ENCODE measurements around the gene TLR3.

The TLR3 gene

DNA sequence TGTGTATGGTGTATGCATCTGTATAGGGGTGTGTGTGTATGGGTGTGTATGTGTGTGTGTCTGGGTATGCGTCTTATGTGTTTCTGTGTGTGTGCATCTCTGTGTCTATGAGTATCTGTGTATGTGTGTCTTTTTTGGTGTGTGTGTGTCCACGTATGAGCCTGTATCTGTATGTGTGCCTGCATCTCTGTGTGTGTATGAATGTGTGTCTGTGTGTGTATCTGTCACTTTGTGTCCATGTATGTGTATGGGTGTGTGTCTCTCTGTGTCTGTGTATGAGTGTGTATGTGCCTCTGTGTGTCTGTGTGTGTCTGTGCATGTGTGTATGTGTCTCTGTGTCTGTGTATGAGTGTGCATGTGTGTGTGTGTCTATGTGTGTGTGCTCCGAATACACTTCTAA, 59.9 kb downstream of the TLR3 start:
- TF ChIP-seq, protein P1, sequence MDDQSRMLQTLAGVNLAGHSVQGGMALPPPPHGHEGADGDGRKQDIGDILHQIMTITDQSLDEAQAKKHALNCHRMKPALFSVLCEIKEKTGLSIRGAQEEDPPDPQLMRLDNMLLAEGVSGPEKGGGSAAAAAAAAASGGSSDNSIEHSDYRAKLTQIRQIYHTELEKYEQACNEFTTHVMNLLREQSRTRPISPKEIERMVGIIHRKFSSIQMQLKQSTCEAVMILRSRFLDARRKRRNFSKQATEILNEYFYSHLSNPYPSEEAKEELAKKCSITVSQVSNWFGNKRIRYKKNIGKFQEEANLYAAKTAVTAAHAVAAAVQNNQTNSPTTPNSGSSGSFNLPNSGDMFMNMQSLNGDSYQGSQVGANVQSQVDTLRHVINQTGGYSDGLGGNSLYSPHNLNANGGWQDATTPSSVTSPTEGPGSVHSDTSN (CRISPR knock-in tag; IDR thresholded peaks at IDR 0.05) = no peak
- no peak for TF ChIP-seq ZNF830 (tag by site-specific recombination; IDR thresholded peaks at IDR 0.05; ENCODE audit: low read depth)
- TF ChIP-seq ZSCAN16 (tag by site-specific recombination; IDR thresholded peaks at IDR 0.05) = no peak
- TF ChIP-seq, protein P2, sequence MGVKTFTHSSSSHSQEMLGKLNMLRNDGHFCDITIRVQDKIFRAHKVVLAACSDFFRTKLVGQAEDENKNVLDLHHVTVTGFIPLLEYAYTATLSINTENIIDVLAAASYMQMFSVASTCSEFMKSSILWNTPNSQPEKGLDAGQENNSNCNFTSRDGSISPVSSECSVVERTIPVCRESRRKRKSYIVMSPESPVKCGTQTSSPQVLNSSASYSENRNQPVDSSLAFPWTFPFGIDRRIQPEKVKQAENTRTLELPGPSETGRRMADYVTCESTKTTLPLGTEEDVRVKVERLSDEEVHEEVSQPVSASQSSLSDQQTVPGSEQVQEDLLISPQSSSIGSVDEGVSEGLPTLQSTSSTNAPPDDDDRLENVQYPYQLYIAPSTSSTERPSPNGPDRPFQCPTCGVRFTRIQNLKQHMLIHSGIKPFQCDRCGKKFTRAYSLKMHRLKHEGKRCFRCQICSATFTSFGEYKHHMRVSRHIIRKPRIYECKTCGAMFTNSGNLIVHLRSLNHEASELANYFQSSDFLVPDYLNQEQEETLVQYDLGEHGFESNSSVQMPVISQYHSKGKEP (tag by site-specific recombination; IDR thresholded peaks at IDR 0.05) = no peak
- no peak for TF ChIP-seq ZNF114 (tag by site-specific recombination; IDR thresholded peaks at IDR 0.05)
- no peak for TF ChIP-seq ZNF558 (tag by site-specific recombination; IDR thresholded peaks at IDR 0.05)
- TF ChIP-seq ZBTB1 (tag by site-specific recombination; IDR thresholded peaks at IDR 0.05) = no peak
- no peak for TF ChIP-seq FEZF1 (tag by site-specific recombination; IDR thresholded peaks at IDR 0.05)
- no peak for TF ChIP-seq ZNF544 (tag by site-specific recombination; IDR thresholded peaks at IDR 0.05)
- no peak for TF ChIP-seq ZNF747 (tag by site-specific recombination; IDR thresholded peaks at IDR 0.05)
- TF ChIP-seq GLI4 (tag by site-specific recombination; IDR thresholded peaks at IDR 0.05) = 0 out of 2 replicates have a peak, but pooled peaks have one; percentile 15
- no peak for TF ChIP-seq SCRT2 (tag by site-specific recombination; IDR thresholded peaks at IDR 0.05)
- TF ChIP-seq, protein P3, sequence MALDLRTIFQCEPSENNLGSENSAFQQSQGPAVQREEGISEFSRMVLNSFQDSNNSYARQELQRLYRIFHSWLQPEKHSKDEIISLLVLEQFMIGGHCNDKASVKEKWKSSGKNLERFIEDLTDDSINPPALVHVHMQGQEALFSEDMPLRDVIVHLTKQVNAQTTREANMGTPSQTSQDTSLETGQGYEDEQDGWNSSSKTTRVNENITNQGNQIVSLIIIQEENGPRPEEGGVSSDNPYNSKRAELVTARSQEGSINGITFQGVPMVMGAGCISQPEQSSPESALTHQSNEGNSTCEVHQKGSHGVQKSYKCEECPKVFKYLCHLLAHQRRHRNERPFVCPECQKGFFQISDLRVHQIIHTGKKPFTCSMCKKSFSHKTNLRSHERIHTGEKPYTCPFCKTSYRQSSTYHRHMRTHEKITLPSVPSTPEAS (tag by site-specific recombination; IDR thresholded peaks at IDR 0.05) = peak; percentile 89
- TF ChIP-seq ZBTB21 (tag by site-specific recombination; IDR thresholded peaks at IDR 0.05) = no peak
- TF ChIP-seq ZSCAN30 (tag by site-specific recombination; IDR thresholded peaks at IDR 0.05) = no peak
- TF ChIP-seq ZNF335 (tag by site-specific recombination; conservative IDR thresholded peaks at IDR 0.05) = no peak
- TF ChIP-seq MEIS1 (CRISPR knock-in tag; IDR thresholded peaks at IDR 0.05; ENCODE audit: borderline replicate concordance) = no peak
- Histone ChIP-seq H3K4me3 (ENCODE audit: low read depth, low read length) (no peak overlapping the region), H3K9me3 (ENCODE audit: control insufficient read depth, insufficient read depth, low read depth, low read length) (no peaks in the 10 kb centered on the region), H3K36me3 (ENCODE audit: control insufficient read depth in 2 of 2, insufficient read depth in 1 of 2, low read length in 2 of 2) (no peaks in the 10 kb centered on the region), H3K27ac (ENCODE audit: extremely low read depth, low read depth, low read length) (no peak overlapping the region), H3K4me1 (ENCODE audit: control insufficient read depth, insufficient read depth, low read length) (no peaks in the 10 kb centered on the region)
- CTCF ChIA-PET = interaction anchor here (0.6 kb wide), 1 partner anchor 148 kb away, joined by 6 read pairs; no protein-coding TSS in a partner anchor
- POLR2A ChIA-PET = no interaction called here

DNA sequence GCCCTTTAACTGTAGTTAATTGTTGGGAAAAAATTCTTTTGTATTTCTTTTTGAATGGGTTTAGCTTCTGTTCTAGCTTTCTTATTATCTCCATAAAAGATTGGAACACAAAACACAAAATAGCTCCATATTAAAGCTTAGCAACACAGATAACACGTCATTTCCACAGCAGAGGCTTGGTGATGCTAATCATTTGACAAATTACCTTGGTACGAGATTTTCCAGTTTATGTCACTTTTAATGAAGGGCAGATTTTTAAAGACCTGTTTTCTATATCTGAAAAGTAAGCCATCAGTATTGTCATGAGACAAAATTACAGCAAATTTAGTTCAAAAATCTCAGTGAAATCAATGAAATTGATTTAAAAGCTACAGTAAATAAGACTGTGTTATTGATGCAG, 63.0 kb downstream of the TLR3 start:
- no peak for TF ChIP-seq OVOL3 (tag by site-specific recombination; IDR thresholded peaks at IDR 0.05)
- Histone ChIP-seq H3K36me3 (ENCODE audit: control insufficient read depth in 2 of 2, insufficient read depth in 1 of 2, low read length in 2 of 2) (no peaks in the 10 kb centered on the region), H3K4me1 (ENCODE audit: control insufficient read depth, insufficient read depth, low read length) (no peaks in the 10 kb centered on the region), H3K9me3 (ENCODE audit: control insufficient read depth, insufficient read depth, low read depth, low read length) (no peaks in the 10 kb centered on the region), H3K27ac (ENCODE audit: extremely low read depth, low read depth, low read length) (no peak overlapping the region), H3K4me3 (ENCODE audit: low read depth, low read length) (no peak overlapping the region)
- ChIA-PET POLR2A (no interaction called here), CTCF (interaction anchor here (1.2 to 2.1 kb wide), 4 partner anchors 10 to 71 kb away, joined by 3 to 10 read pairs (median 4); no protein-coding TSS in a partner anchor)

DNA sequence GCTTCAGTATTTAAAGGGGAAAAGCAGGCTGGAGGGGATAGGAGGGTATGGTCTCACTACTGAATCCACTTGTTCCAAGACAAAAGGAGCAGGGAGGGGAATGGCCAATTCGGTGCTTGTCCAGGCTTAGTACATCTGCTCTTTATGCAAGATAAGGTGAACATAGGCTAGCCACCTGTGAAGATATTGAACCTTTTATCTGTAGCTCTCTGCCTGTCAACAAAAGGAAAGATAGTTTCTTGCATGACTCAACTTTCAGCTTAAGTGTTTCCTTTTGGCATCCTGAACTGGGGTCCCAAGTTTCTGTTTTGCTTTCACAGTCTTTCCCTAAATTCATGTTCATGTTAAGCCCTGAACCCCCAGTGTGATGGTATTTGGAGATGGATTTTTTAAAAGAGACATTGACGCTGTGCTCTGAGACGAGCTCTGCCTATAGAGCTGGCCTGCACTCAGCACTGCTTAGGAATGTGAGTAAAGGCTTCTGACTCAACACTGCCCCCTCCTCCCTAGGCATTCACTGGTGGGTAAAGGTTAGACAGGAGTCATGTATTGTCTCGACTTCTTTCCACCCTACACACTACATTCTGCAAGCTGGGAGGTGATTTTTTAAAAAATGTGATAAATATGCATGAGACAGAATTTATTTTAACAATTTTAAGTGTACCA, 63.8 kb downstream of the TLR3 start:
- no peaks in the 10 kb centered on the region for H3K9me3 ChIP-seq (ENCODE audit: control insufficient read depth, insufficient read depth, low read depth, low read length)
- TF ChIP-seq, protein P4, sequence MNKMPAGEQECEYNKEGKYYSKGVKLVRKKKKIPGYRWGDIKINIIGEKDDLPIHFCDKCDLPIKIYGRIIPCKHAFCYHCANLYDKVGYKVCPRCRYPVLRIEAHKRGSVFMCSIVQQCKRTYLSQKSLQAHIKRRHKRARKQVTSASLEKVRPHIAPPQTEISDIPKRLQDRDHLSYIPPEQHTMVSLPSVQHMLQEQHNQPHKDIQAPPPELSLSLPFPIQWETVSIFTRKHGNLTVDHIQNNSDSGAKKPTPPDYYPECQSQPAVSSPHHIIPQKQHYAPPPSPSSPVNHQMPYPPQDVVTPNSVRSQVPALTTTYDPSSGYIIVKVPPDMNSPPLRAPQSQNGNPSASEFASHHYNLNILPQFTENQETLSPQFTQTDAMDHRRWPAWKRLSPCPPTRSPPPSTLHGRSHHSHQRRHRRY (tag by site-specific recombination; IDR thresholded peaks at IDR 0.05) = no peak
- TF ChIP-seq, protein P5, sequence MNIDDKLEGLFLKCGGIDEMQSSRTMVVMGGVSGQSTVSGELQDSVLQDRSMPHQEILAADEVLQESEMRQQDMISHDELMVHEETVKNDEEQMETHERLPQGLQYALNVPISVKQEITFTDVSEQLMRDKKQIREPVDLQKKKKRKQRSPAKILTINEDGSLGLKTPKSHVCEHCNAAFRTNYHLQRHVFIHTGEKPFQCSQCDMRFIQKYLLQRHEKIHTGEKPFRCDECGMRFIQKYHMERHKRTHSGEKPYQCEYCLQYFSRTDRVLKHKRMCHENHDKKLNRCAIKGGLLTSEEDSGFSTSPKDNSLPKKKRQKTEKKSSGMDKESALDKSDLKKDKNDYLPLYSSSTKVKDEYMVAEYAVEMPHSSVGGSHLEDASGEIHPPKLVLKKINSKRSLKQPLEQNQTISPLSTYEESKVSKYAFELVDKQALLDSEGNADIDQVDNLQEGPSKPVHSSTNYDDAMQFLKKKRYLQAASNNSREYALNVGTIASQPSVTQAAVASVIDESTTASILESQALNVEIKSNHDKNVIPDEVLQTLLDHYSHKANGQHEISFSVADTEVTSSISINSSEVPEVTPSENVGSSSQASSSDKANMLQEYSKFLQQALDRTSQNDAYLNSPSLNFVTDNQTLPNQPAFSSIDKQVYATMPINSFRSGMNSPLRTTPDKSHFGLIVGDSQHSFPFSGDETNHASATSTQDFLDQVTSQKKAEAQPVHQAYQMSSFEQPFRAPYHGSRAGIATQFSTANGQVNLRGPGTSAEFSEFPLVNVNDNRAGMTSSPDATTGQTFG (tag by site-specific recombination; IDR thresholded peaks at IDR 0.05; ENCODE audit: borderline replicate concordance) = no peak
- TF ChIP-seq ZNF324 (tag by site-specific recombination; IDR thresholded peaks at IDR 0.05) = no peak
- TF ChIP-seq, protein P6, sequence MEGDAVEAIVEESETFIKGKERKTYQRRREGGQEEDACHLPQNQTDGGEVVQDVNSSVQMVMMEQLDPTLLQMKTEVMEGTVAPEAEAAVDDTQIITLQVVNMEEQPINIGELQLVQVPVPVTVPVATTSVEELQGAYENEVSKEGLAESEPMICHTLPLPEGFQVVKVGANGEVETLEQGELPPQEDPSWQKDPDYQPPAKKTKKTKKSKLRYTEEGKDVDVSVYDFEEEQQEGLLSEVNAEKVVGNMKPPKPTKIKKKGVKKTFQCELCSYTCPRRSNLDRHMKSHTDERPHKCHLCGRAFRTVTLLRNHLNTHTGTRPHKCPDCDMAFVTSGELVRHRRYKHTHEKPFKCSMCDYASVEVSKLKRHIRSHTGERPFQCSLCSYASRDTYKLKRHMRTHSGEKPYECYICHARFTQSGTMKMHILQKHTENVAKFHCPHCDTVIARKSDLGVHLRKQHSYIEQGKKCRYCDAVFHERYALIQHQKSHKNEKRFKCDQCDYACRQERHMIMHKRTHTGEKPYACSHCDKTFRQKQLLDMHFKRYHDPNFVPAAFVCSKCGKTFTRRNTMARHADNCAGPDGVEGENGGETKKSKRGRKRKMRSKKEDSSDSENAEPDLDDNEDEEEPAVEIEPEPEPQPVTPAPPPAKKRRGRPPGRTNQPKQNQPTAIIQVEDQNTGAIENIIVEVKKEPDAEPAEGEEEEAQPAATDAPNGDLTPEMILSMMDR (tag by site-specific recombination; IDR thresholded peaks at IDR 0.05) = 0 out of 2 replicates have a peak, but pooled peaks have one; percentile 11
- H3K4me3 ChIP-seq (ENCODE audit: low read depth, low read length) = no peak overlapping the region
- ChIA-PET POLR2A (no interaction called here), CTCF (interaction anchor here (0.6 to 2.1 kb wide), 11 partner anchors 9 to 323 kb away, joined by 3 to 10 read pairs (median 3); partner anchors contain the start of gene TLR3)
- no peak overlapping the region for H3K27ac ChIP-seq (ENCODE audit: extremely low read depth, low read depth, low read length)
- no peaks in the 10 kb centered on the region for H3K4me1 ChIP-seq (ENCODE audit: control insufficient read depth, insufficient read depth, low read length)
- H3K36me3 ChIP-seq (ENCODE audit: control insufficient read depth in 2 of 2, insufficient read depth in 1 of 2, low read length in 2 of 2) = no peaks in the 10 kb centered on the region
